Endothelial cell of umbilical vein (primary cell): ENCODE measurements around the gene KDM7A. TPM values are rescaled to one million over a fixed set of nuclear protein-coding genes. Genes with fewer than 3 reads are reported as not detected.

Experiments
- BruUV-seq: library from RNA; stranded (reverse); fragments of 400-500 nt; replicated peaks from 2 replicates; lab custom pipeline; 2021; lab: Mats Ljungman, UMichigan
- CTCF ChIA-PET: fragments of 300-600, 350-600 bp; sonication (Branson Sonifier 250); formaldehyde crosslinking; loops from one replicate; lab custom pipeline; 2021; ENCODE audit warnings: antibody characterized with exemption, inconsistent platforms; lab: Charles Lee
- POLR2A ChIA-PET: fragments of 300-600, 350-600 bp; sonication (Branson Sonifier 250); formaldehyde crosslinking; loops from one replicate; lab custom pipeline; 2021; ENCODE audit warnings: antibody characterized with exemption, inconsistent platforms; lab: Charles Lee
- DNase-seq: peaks from one replicate; pipeline ENCODE4 v3.0.0-alpha.2; 2011; ENCODE audit warnings: low read depth, low spot score
- FAIRE-seq: peaks from 2 replicates; lab custom pipeline; 2011; peaks lifted over from hg19 to GRCh38; lab: Jason Lieb, UNC
- H2AFZ ChIP-seq: 2 replicates; pipeline ENCODE4 v1.6.0; 2012; ENCODE audit warnings: low read depth, low read length, control low read depth, inconsistent platforms
- H3K27ac ChIP-seq: 2 replicates; pipeline ENCODE4 v1.5.1; 2011; ENCODE audit warnings: low read depth, mild to moderate bottlenecking, control low read depth, low read length, moderate library complexity; ENCODE audit not compliant: insufficient read depth
- H3K27me3 ChIP-seq, 2 experiments: 2 replicates each; pipeline versions ENCODE4 v1.6.0 to v1.6.1; 2011; ENCODE audit warnings: low read length in 2 of 2, mixed read lengths in 1 of 2; ENCODE audit not compliant: control insufficient read depth in 2 of 2, insufficient read depth in 2 of 2
- H3K36me3 ChIP-seq, 2 experiments: 2 replicates in 1 of 2; 3 replicates in 1 of 2; pipeline ENCODE4 v1.5.1; 2011; ENCODE audit warnings: low read length in 2 of 2, mild to moderate bottlenecking in 1 of 2, moderate library complexity in 1 of 2; ENCODE audit not compliant: control insufficient read depth in 2 of 2, insufficient read depth in 2 of 2; ENCODE audit errors: extremely low read depth in 1 of 2
- H3K4me1 ChIP-seq: 3 replicates; pipeline ENCODE4 v1.5.1; 2011; ENCODE audit warnings: mild to moderate bottlenecking, low read length; ENCODE audit not compliant: control insufficient read depth, insufficient read depth; ENCODE audit errors: extremely low read depth
- H3K4me2 ChIP-seq: 2 replicates; pipeline ENCODE4 v1.6.1; 2011; ENCODE audit warnings: low read length, control low read depth, mixed read lengths; ENCODE audit not compliant: insufficient read depth
- H3K4me3 ChIP-seq, 3 experiments: fragments of 200-600 bp in 1 of 3; sonication (generic), shearing (Covaris generic) in 1 of 3; replicated peaks in 1 of 3; 2 replicates each; pipeline ENCODE4 v1.5.1; 2011 to 2016; ENCODE audit warnings: control low read depth in 3 of 3, low read length in 3 of 3, mild to moderate bottlenecking in 2 of 3, inconsistent platforms in 1 of 3, low read depth in 1 of 3, moderate library complexity in 1 of 3; ENCODE audit not compliant: insufficient read depth in 1 of 3
- H3K79me2 ChIP-seq: 2 replicates; pipeline ENCODE4 v1.6.0; 2012; ENCODE audit warnings: low read length, inconsistent platforms; ENCODE audit not compliant: control insufficient read depth, insufficient read depth
- H3K9ac ChIP-seq: replicated peaks from 2 replicates; pipeline ENCODE3; 2011; ENCODE audit warnings: low read length, control low read depth; ENCODE audit not compliant: insufficient read depth; ENCODE audit errors: extremely low read depth
- H3K9me1 ChIP-seq: replicated peaks from 3 replicates; pipeline ENCODE4 v1.6.0; 2011; ENCODE audit warnings: mild to moderate bottlenecking, low read length; ENCODE audit not compliant: control insufficient read depth, insufficient read depth; ENCODE audit errors: extremely low read depth
- H3K9me3 ChIP-seq: replicated peaks from 2 replicates; pipeline ENCODE4 v1.5.1; 2012; ENCODE audit warnings: low read length, inconsistent platforms; ENCODE audit not compliant: control insufficient read depth, insufficient read depth
- H4K20me1 ChIP-seq: replicated peaks from 2 replicates; pipeline ENCODE3; 2011; ENCODE audit warnings: mild to moderate bottlenecking, low read length; ENCODE audit not compliant: control insufficient read depth, insufficient read depth; ENCODE audit errors: extremely low read depth
- CTCF ChIP-seq, 2 donors: IDR thresholded peaks; 1 replicate in 1 of 2; 2 replicates in 1 of 2; pipeline ENCODE4 v1.5.1; 2011; ENCODE audit warnings: low read length in 2 of 2, mild to moderate bottlenecking in 2 of 2, moderate library complexity in 2 of 2, control low read depth in 1 of 2, inconsistent platforms in 1 of 2, low read depth in 1 of 2; ENCODE audit not compliant: insufficient read depth in 1 of 2; ENCODE audit errors: extremely low read depth in 1 of 2
- EZH2 ChIP-seq: IDR thresholded peaks from 2 replicates; pipeline ENCODE4 v1.6.1; 2012; ENCODE audit warnings: borderline replicate concordance, low read depth, mild to moderate bottlenecking, moderate library complexity, low read length, inconsistent platforms; ENCODE audit not compliant: severe bottlenecking
- FOS ChIP-seq: IDR thresholded peaks from 2 replicates; pipeline ENCODE4 v1.6.1; 2011; ENCODE audit warnings: mild to moderate bottlenecking, low read length, moderate library complexity, borderline replicate concordance; ENCODE audit not compliant: insufficient read depth
- GATA2 ChIP-seq: IDR thresholded peaks from 2 replicates; pipeline ENCODE4 v1.7.0; 2011; ENCODE audit warnings: low read depth, mild to moderate bottlenecking, moderate library complexity, mixed read lengths, low read length; ENCODE audit not compliant: insufficient read length, insufficient read depth
- JUN ChIP-seq: IDR thresholded peaks from 2 replicates; pipeline ENCODE4 v1.6.1; 2011; ENCODE audit warnings: borderline replicate concordance, low read depth; ENCODE audit not compliant: insufficient read length, insufficient read depth
- MAX ChIP-seq: IDR thresholded peaks from 2 replicates; pipeline ENCODE4 v1.6.1; 2011; ENCODE audit not compliant: insufficient read depth, insufficient read length
- MYC ChIP-seq: IDR thresholded peaks from one replicate; pipeline ENCODE4 v1.6.1; 2011; ENCODE audit warnings: mild to moderate bottlenecking, low read depth, low read length
- POLR2A ChIP-seq: IDR thresholded peaks from 2 replicates; pipeline ENCODE4 v1.6.1; 2012; ENCODE audit warnings: low read depth, mild to moderate bottlenecking, control low read depth, low read length
- POLR2AphosphoS5 ChIP-seq: IDR thresholded peaks from 2 replicates; pipeline ENCODE4 v1.6.1; 2012; ENCODE audit warnings: low read depth, mild to moderate bottlenecking, control low read depth, low read length, moderate library complexity; ENCODE audit not compliant: insufficient read depth
- dilution Hi-C: fragments of 300-500 bp; cut with MboI; formaldehyde crosslinking; loops from one replicate; pipeline ENCODE4 v1.15.0; 2019; ENCODE audit warnings: low sequenced_read_pairs; ENCODE audit not compliant: extremely low pct_ligation_motif_present
- intact Hi-C: fragments of 100-400 bp; cut with micrococcal nuclease; formaldehyde crosslinking; loops from one replicate; pipeline ENCODE4 v1.10.0; 2022
- polyA plus RNA-seq, 4 experiments: library from polyadenylated mRNA; depleted of rRNA in 3 of 4; stranded (reverse) in 3 of 4; unstranded in 1 of 4; fragments of >200 nt; gene quantifications; 2 replicates each; pipeline versions ENCODE4 v1.2.1 to v1.2.3, GENCODE V29; 2011 to 2012; ENCODE audit warnings: missing spikeins in 1 of 4
- total RNA-seq: library from RNA; stranded (reverse); gene quantifications from 2 replicates; pipeline ENCODE4 v1.2.3, GENCODE V29; 2021

KDM7A gene
- total and polyA plus RNA-seq, 2 donors (not counting 3 experiments of a cell fraction or from before 2014, with no cell fraction given): 2.4 to 7.3 TPM

GRCh38 chr7:140142031-140142430, 34.8 kb downstream of the KDM7A start:
- H3K36me3 ChIP-seq: no peaks in the 10 kb centered on the region
- intact Hi-C loops (no loop called here), dilution Hi-C loops (no loop called here)
- no peaks in the 10 kb centered on the region for H3K4me1 ChIP-seq
- no peaks in the 10 kb centered on the region for H3K9me3 ChIP-seq
- no peaks in the 10 kb centered on the region for H3K27me3 ChIP-seq
- no peak overlapping the region for H3K4me3 ChIP-seq
- H3K9me1 ChIP-seq: no peaks in the 10 kb centered on the region
- no peak overlapping the region for H2AFZ ChIP-seq
- FAIRE-seq (no peak), DNase-seq (no peak)
- no peaks in the 10 kb centered on the region for H4K20me1 ChIP-seq
- TF ChIP-seq MAX (no peak), JUN (no peak), MYC (no peak)
- no peaks in the 10 kb centered on the region for H3K79me2 ChIP-seq
- H3K4me2 ChIP-seq: no peak overlapping the region
- no TSS peak for BruUV-seq
- no peak overlapping the region for H3K9ac ChIP-seq
- H3K27ac ChIP-seq: no peak overlapping the region
- POLR2A ChIA-PET: no interaction called here
- CTCF ChIA-PET: no interaction called here

- dilution Hi-C loops (no loop called here), intact Hi-C loops (no loop called here)
- DNase-seq (no peak), FAIRE-seq (no peak)
- H3K9me3 ChIP-seq: no peaks in the 10 kb centered on the region
- TF ChIP-seq POLR2AphosphoS5: no peak
- TF ChIP-seq FOS: no peak
- TF ChIP-seq GATA2: no peak
- TF ChIP-seq EZH2: no peak
- no peak for TF ChIP-seq POLR2A
- no peak for TF ChIP-seq MAX
- no peak for TF ChIP-seq JUN
- no peak for TF ChIP-seq CTCF (IDR thresholded peaks at IDR 0.05; ENCODE audit: extremely low read depth in 1 of 2, insufficient read depth in 1 of 2, low read depth in 1 of 2, low read length in 2 of 2)
- no peaks in the 10 kb centered on the region for H4K20me1 ChIP-seq
- no peaks in the 10 kb centered on the region for H3K36me3 ChIP-seq
- BruUV-seq: no TSS peak
- H3K9ac ChIP-seq: no peak overlapping the region
- no peaks in the 10 kb centered on the region for H3K4me1 ChIP-seq
- H3K9me1 ChIP-seq: no peaks in the 10 kb centered on the region
- no peak overlapping the region for H3K27ac ChIP-seq
- H3K27me3 ChIP-seq: no peaks in the 10 kb centered on the region
- no peak overlapping the region for H3K4me2 ChIP-seq
- no peaks in the 10 kb centered on the region for H3K79me2 ChIP-seq
- H3K4me3 ChIP-seq: no peak overlapping the region
- H2AFZ ChIP-seq: no peak overlapping the region
- ChIA-PET CTCF (interaction anchor here (0.7 kb wide), 1 partner anchor 13 kb away, joined by 3 read pairs; no protein-coding TSS in a partner anchor), POLR2A (no interaction called here)
Observed at GRCh38 chr7:140141256-140141655, 35.5 kb downstream of the KDM7A start.
